Activated CD8-positive, alpha-beta memory T cell treated with anti-CD3 and anti-CD28 coated beads for 48 hours (primary cell): ENCODE measurements around the gene DHDDS.
A peak's percentile ranks its signal among the peaks of the same experiment; 100 is the strongest.
"Not testable (repeated sequence)": the region's sequence is repeated elsewhere in the genome, so short reads cannot be mapped to it uniquely, and the experiment has no call there.

Experiments
- DNase-seq, 3 experiments: peaks; one replicate each; pipeline ENCODE4 v3.0.0-alpha.2; 2020; ENCODE audit warnings: low read depth in 2 of 3, low spot score in 2 of 3

DHDDS gene

GRCh38 chr1:26474818-26475217 lies 42.7 kb downstream of the DHDDS start:
- no peak for DNase-seq

DNA sequence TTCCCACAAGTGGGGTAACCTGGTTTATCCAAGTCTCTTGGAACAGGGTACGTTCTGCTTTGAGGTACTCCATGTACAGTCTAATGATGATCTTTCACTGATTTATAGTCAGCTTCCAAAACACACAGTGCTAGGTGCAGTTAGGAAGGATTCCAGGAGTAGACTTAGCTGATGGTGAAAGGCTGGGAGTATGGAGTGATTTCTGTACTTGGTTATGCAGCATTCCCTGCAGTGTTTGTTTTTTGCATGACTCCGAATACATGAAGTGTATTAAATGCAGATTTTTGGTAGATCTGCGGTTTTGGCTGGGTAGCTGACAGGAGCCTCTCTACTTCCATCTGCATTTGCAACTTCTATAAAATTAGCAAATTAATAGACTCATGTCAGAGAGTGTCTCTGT lies 43.9 kb downstream of the DHDDS start:
- DNase-seq: no peak

DNA sequence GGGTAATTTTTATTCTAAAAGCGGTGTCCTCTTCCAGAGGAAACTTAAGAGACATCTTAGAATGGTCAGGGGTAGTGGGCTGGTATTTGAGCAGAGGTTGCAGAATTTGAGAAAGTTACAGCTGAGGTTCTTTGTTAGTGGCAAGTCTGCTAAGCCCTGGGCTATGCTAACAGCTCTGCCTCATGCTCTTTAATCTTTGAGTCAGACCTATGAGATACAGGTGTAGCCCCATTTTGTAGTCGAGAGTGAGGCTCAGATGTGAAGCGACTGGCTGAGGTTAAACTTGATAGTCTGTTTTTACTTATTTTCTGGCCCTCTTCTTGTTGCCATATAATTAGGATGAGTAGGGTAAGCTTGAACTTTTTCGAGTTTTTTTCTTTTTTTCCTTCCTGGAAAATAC lies 44.8 kb downstream of the DHDDS start:
- DNase-seq: no peak

GRCh38 chr1:26477446-26478152 lies 45.5 kb downstream of the DHDDS start:
- no peak for DNase-seq

DNA sequence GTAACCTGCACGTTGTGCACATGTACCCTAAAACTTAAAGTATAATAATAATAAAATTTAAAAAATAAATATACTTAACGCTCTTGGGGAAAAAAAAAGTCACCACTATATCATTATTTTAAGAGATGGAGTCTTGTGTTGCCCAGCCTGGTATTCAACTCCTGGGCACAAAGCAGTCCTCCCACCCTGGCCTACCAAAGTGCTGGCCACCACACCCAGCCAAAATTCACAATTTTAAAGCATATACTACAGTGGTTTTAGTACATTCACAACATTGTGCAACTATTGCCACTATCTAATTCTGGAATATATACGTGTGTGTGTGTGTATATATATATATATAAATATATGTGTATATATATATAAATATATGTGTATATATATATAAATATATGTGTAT lies 46.0 kb downstream of the DHDDS start:
- DNase-seq: no peak

- no peak for DNase-seq
These were observed 46.9 kb downstream of the DHDDS start for GRCh38 chr1:26478988-26479387.

DNA sequence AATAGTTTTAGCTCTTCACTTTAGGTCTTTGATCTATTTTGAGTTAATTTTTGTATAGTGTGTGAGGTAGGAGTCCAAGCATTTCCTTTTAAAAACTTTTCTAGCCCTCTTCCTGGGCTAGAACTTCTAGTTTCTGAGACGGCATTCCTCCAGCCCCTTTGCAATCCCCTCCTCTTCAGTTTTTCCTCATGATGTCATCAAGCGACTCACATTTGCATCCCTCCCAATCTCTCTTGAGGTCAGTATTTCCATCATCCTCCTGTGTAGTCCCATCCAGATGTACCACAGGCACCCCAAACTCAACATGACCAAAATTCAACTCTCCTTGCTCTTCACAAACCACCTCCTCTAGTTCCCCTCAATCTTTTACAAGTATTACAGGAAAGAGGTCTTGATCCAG lies 50.8 kb downstream of the DHDDS start:
- no peak for DNase-seq

GRCh38 chr1:26483980-26484379 lies 51.9 kb downstream of the DHDDS start:
- DNase-seq: no peak

DNA sequence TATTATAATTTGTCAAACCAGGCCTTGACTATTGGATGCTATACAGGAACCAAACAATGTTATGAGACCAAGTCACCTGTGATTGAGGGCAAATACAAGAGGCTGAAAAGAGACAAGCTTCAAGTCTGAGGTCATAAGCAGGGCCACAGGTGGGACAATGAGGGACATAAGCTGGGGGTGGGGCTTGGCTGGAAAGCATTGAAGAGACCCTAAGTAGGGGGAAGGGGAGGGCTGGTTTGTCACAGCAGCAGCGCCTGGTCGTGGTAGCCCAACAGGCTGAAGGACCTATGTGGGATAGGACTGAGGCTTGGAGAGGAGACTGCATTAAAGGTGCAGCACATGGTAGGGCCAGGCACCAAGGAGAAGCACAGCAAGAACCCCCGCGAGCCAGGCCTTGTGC lies 58.0 kb downstream of the DHDDS start:
- no peak for DNase-seq

- no peak for DNase-seq
These were observed 61.1 kb downstream of the DHDDS start for GRCh38 chr1:26493267-26493666.

- no peak for DNase-seq
These were observed 61.8 kb downstream of the DHDDS start for GRCh38 chr1:26493938-26494337.

DNA sequence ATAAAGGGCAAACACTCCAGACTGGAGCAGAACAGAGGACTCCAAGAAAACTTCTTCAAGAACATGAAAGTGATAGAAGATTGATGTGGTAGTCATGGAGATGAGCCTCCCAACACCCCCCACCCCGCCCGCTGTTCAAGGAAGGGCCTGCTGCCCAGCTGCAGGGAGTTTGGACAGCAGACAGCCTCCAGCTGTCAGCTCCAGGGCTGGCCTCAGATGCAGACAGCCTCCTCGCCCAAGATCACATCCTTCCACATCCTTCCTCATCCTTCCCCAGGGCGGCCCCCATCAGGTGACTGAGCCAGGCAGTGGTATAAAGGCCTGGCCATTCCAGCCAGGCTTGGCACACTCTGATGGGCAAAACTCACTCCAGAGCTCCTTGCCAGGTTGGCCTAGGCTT lies 64.7 kb downstream of the DHDDS start:
- no peak for DNase-seq

GRCh38 chr1:26498894-26499293 lies 66.8 kb downstream of the DHDDS start:
- DNase-seq: no peak

- DNase-seq: peak; percentile 90 to 99 (median 93)
These were observed 68.5 kb downstream of the DHDDS start for GRCh38 chr1:26500488-26501175.

DNA sequence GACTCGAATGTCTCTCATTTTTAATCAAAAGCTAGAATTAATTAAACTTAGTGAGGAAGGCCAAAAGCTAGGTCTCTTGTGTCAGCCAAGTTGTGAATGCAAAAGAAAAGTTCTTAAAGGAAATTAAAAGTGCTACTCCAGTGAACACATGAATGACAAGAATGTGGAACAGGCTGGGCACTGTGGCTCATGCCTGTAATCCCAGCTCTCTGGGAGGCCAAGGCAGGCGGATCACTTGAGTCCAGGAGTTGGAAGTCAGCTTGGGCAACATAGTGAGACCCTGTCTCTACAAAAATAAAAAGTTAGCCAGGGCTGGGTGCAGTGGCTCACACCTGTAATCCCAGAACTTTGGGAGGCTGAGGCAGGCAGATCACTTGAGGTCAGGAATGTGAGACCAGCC lies 78.6 kb downstream of the DHDDS start:
- DNase-seq: not testable (repeated sequence)

DNA sequence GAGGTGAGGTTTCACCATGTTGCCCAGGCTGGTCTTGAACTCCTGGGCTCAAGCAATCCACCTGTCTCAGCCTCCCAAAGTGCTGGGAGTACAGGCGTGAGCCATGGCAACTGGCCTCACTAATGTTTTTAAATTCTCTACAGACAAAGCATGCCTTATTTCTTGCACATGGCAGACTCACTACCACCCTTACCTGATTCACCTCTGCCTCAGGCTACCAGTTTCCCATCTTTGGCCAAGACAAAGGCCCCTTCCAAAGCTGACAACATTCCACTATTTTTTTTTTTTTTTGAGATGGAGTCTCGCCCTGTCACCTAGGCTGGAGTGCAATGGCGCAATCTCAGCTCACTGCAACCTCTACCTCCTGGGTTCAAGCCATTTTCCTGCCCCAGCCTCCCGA lies 83.7 kb downstream of the DHDDS start:
- not testable (repeated sequence) for DNase-seq

DNA sequence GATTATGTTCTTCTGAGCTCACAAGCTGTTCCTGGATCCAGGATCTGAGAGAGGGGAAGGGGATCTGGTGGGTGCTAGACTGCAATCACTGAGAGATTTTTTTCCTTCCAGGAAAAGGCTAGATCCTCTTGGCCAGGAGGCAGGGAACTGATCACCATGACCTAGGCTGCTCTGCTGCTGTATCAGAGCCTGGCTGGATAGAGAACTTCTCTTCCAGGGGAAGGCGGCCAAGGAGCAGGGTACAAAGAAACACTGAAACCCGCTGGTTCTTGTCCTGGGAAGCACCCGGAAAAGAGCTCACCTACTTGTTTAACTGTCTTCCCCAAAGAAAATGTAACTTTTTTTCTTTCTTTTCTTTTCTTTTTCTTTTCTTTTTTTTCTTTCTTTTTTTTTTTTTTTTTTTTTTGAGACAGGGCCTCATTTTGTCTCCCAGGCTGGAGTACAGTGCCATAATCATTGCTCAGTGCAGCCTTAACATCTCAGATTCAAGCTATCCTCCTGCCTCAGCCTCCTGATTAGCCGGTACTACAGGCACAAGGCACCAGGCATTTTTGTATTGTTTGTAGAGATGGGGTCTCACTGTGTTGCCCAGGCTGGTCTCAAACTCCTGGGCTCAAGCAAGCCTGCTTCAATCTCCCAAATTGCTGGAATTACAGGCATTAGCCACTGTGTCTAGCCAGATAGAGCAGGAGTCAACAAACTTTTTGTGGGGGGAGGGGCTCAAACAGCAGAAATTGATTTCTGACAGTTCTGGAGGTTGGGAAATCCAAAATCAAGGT lies 85.1 kb downstream of the DHDDS start:
- no peak for DNase-seq

DNA sequence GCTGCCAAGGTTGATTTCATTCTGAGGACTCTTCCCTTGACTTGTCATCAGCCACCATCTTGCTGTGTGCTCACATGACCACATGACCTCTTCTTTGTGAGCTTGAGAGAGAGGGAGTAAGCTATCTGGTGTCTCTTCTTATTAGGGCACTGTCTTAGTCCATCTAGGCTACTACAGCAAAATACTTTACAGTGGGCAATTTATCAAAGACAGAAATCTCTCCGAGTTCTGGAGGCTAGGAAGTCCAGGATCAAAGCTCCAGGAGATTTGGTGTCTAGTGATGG lies 85.6 kb downstream of the DHDDS start:
- DNase-seq: no peak

DNA sequence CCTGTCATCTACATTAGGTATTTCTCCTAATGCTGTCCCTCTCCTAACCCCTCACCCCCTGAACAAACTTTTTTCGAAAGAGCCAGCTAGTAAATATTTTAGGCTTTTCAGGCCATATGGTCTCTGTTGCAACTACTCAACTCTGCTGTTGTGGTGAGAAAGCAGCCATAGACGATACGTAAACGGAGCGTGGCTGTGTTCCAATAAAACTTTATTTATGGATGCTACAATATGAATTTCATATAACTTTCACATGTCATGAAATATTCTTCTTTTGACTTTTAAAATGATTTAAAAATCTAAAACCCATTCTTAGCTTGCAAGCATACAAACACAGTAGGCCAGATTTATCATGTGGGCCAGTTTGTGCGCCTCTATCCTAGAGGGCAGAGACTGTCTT lies 86.2 kb downstream of the DHDDS start:
- no peak for DNase-seq

GRCh38 chr1:26520339-26520738 lies 88.2 kb downstream of the DHDDS start:
- no peak for DNase-seq
